ENCODE measurements around the gene TSPYL2.

DNA sequence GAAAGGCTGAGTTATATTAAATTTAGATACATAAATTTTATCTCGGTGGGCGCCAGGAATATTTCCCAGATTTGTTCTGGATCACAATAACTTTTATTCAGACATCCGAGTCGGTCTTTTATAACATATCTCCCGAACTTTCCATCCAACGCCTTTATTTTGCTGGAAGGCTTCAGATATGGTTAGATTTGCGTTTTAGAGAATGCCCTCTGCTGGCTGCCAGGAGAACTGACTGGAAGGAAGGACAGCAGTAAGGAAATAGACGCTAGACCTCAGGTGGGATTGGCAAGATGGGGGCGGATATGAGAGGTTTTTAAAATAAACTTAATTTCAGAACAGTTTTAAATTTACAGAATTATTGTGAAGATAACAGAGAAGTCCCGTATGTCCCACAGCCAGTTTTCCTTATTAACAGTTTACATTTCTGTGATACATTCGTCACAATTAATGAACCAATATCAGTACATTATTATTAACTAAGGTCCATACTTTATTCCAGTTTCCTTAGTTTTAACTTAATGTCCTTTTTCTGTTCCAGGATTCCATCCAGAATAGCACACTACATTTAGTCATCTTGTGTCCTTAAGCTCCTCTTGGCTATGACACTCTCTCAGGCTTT is 7.2 kb downstream of the TSPYL2 start:
- peak; percentile 58 to 86 (median 75) for TF ChIP-seq CTCF (IDR thresholded peaks at IDR 0.05 in 8 of 11, conservative IDR thresholded peaks at IDR 0.05 in 3 of 11)
- no peak for TF ChIP-seq POLR2A (IDR thresholded peaks at IDR 0.05)

Data from spleen (tissue), 7 donors.